IPS DF 6.9 (cell line): ENCODE results near the gene CCNDBP1.
"Not testable (repeated sequence)": the region's sequence is repeated elsewhere in the genome, so short reads cannot be mapped to it uniquely, and the experiment has no call there.

ENCODE experiments used
- DNase-seq: peaks from one replicate; pipeline ENCODE4 v3.0.0-alpha.2; 2013; ENCODE audit warnings: low read depth, low spot score
- H3K27ac ChIP-seq: one replicate; pipeline ENCODE4 v1.5.1; 2013; ENCODE audit warnings: low read length, control low read depth
- H3K27me3 ChIP-seq: 2 replicates; pipeline ENCODE4 v1.6.1; 2013; ENCODE audit warnings: mild to moderate bottlenecking, low read length; ENCODE audit not compliant: control insufficient read depth, insufficient read depth
- H3K36me3 ChIP-seq: 2 replicates; pipeline ENCODE4 v1.6.1; 2013; ENCODE audit warnings: low read length; ENCODE audit not compliant: control insufficient read depth, insufficient read depth
- H3K4me1 ChIP-seq: 2 replicates; pipeline ENCODE4 v1.6.1; 2013; ENCODE audit warnings: low read length; ENCODE audit not compliant: control insufficient read depth, insufficient read depth
- H3K4me3 ChIP-seq: 2 replicates; pipeline ENCODE4 v1.5.1; 2013; ENCODE audit warnings: mild to moderate bottlenecking, low read length
- H3K9me3 ChIP-seq: 2 replicates; pipeline ENCODE4 v1.6.1; 2013; ENCODE audit warnings: low read length, inconsistent platforms; ENCODE audit not compliant: control insufficient read depth, insufficient read depth
- WGBS: extraction: QIAGEN DNeasy Blood & Tissue Kit; methylation state at CpG from one replicate; pipeline ENCODE4 v1.1.7; 2013; ENCODE audit warnings: mixed read lengths, missing lambda C conversion rate; ENCODE audit not compliant: insufficient read length, insufficient coverage; 5-methylcytosine and 5-hydroxymethylcytosine counted together

Gene CCNDBP1

GRCh38 chr15:43193710-43194109 is 8.5 kb downstream of the CCNDBP1 start:
- H3K4me1 ChIP-seq, result no peaks in the 10 kb centered on the region
- H3K4me3 ChIP-seq, result no peak overlapping the region
- no peak for DNase-seq
- H3K27me3 ChIP-seq, result no peaks in the 10 kb centered on the region
- no peaks in the 10 kb centered on the region for H3K9me3 ChIP-seq
- no peaks in the 10 kb centered on the region; the same call in 1 of the 2 replicates for H3K36me3 ChIP-seq
- no CpG with 5 or more reads among the region's 2 CpGs for WGBS
- H3K27ac ChIP-seq, result no peak overlapping the region

GRCh38 chr15:43194795-43195194 is 9.6 kb downstream of the CCNDBP1 start:
- no peaks in the 10 kb centered on the region; the same call in 1 of the 2 replicates for H3K9me3 ChIP-seq
- no peaks in the 10 kb centered on the region; the same call in 1 of the 2 replicates for H3K36me3 ChIP-seq
- H3K4me3 ChIP-seq, result no peak overlapping the region
- no peaks in the 10 kb centered on the region for H3K27me3 ChIP-seq
- H3K27ac ChIP-seq, result no peak overlapping the region
- DNase-seq, result no peak
- WGBS, result no CpG with 5 or more reads among the region's 2 CpGs
- H3K4me1 ChIP-seq, result no peaks in the 10 kb centered on the region

- no peaks in the 10 kb centered on the region for H3K36me3 ChIP-seq
- WGBS, result no CpG with 5 or more reads among the region's 10 CpGs
- no peaks in the 10 kb centered on the region for H3K27me3 ChIP-seq
- no peaks in the 10 kb centered on the region; the same call in 1 of the 2 replicates for H3K9me3 ChIP-seq
- H3K4me3 ChIP-seq, result no peak overlapping the region
- H3K27ac ChIP-seq, result no peak overlapping the region
- no peak for DNase-seq
- no peaks in the 10 kb centered on the region for H3K4me1 ChIP-seq
Observed at GRCh38 chr15:43196760-43197548, 11.8 kb downstream of the CCNDBP1 start.

GRCh38 chr15:43197773-43198172 is 12.6 kb downstream of the CCNDBP1 start:
- H3K27me3 ChIP-seq, H3K9me3 ChIP-seq: not testable (repeated sequence)

GRCh38 chr15:43198556-43198955 is 13.4 kb downstream of the CCNDBP1 start:
- not testable (repeated sequence) for H3K27me3 ChIP-seq, H3K4me1 ChIP-seq, H3K36me3 ChIP-seq, H3K27ac ChIP-seq, H3K4me3 ChIP-seq, DNase-seq, H3K9me3 ChIP-seq
- WGBS, result no CpG with 5 or more reads among the region's 4 CpGs

More at GRCh38 chr15:43197773-43198172, 12.6 kb downstream of the CCNDBP1 start:
- not testable (repeated sequence) for H3K36me3 ChIP-seq, H3K4me3 ChIP-seq, H3K27ac ChIP-seq, H3K4me1 ChIP-seq, DNase-seq
- no CpG with 5 or more reads among the region's 3 CpGs for WGBS

GRCh38 chr15:43198992-43199391 is 13.8 kb downstream of the CCNDBP1 start:
- H3K36me3 ChIP-seq, result no peaks in the 10 kb centered on the region
- no peaks in the 10 kb centered on the region for H3K4me1 ChIP-seq
- H3K27me3 ChIP-seq, result no peaks in the 10 kb centered on the region
- no peak for DNase-seq
- H3K9me3 ChIP-seq, result no peaks in the 10 kb centered on the region; the same call in 1 of the 2 replicates
- no peak overlapping the region for H3K4me3 ChIP-seq
- WGBS, result no CpG with 5 or more reads among the region's 3 CpGs
- no peak overlapping the region for H3K27ac ChIP-seq

GRCh38 chr15:43199945-43200488 is 14.8 kb downstream of the CCNDBP1 start:
- no peak for DNase-seq
- no peaks in the 10 kb centered on the region; the same call in 1 of the 2 replicates for H3K9me3 ChIP-seq
- no peaks in the 10 kb centered on the region for H3K36me3 ChIP-seq
- no peak overlapping the region for H3K4me3 ChIP-seq
- WGBS, result no CpG with 5 or more reads among the region's 3 CpGs
- no peak overlapping the region for H3K27ac ChIP-seq
- no peaks in the 10 kb centered on the region for H3K4me1 ChIP-seq
- H3K27me3 ChIP-seq, result no peaks in the 10 kb centered on the region

- H3K27me3 ChIP-seq, result no peaks in the 10 kb centered on the region
- H3K4me3 ChIP-seq, result no peak overlapping the region
- no peaks in the 10 kb centered on the region for H3K4me1 ChIP-seq
- DNase-seq, result no peak
- H3K36me3 ChIP-seq, result no peaks in the 10 kb centered on the region
- no CpG with 5 or more reads among the region's 8 CpGs for WGBS
- no peaks in the 10 kb centered on the region for H3K9me3 ChIP-seq
- no peak overlapping the region for H3K27ac ChIP-seq
Observed at GRCh38 chr15:43204016-43204901, 19.1 kb downstream of the CCNDBP1 start.

- no peaks in the 10 kb centered on the region; the same call in 1 of the 2 replicates for H3K4me1 ChIP-seq
- no peak for DNase-seq
- no peaks in the 10 kb centered on the region for H3K9me3 ChIP-seq
- H3K36me3 ChIP-seq, result no peaks in the 10 kb centered on the region
- no peak overlapping the region for H3K27ac ChIP-seq
- H3K27me3 ChIP-seq, result no peaks in the 10 kb centered on the region
- no CpG with 5 or more reads among the region's 5 CpGs for WGBS
- H3K4me3 ChIP-seq, result no peak overlapping the region
Observed at GRCh38 chr15:43206054-43206453, 20.9 kb downstream of the CCNDBP1 start.

- WGBS, result no CpG with 5 or more reads among the region's 9 CpGs
Observed at GRCh38 chr15:43207024-43207423, 21.8 kb downstream of the CCNDBP1 start.

More at GRCh38 chr15:43207024-43207423, 21.8 kb downstream of the CCNDBP1 start:
- no peak overlapping the region for H3K4me3 ChIP-seq
- H3K27ac ChIP-seq, result no peak overlapping the region
- no peaks in the 10 kb centered on the region; the same call in 1 of the 2 replicates for H3K4me1 ChIP-seq
- no peaks in the 10 kb centered on the region for H3K9me3 ChIP-seq
- no peak for DNase-seq
- H3K27me3 ChIP-seq, result no peaks in the 10 kb centered on the region
- no peaks in the 10 kb centered on the region for H3K36me3 ChIP-seq
